ENCODE measurements around the gene PRG3.
"Not testable (repeated sequence)": the region's sequence is repeated elsewhere in the genome, so short reads cannot be mapped to it uniquely, and the experiment has no call there.

PRG3 gene

DNA sequence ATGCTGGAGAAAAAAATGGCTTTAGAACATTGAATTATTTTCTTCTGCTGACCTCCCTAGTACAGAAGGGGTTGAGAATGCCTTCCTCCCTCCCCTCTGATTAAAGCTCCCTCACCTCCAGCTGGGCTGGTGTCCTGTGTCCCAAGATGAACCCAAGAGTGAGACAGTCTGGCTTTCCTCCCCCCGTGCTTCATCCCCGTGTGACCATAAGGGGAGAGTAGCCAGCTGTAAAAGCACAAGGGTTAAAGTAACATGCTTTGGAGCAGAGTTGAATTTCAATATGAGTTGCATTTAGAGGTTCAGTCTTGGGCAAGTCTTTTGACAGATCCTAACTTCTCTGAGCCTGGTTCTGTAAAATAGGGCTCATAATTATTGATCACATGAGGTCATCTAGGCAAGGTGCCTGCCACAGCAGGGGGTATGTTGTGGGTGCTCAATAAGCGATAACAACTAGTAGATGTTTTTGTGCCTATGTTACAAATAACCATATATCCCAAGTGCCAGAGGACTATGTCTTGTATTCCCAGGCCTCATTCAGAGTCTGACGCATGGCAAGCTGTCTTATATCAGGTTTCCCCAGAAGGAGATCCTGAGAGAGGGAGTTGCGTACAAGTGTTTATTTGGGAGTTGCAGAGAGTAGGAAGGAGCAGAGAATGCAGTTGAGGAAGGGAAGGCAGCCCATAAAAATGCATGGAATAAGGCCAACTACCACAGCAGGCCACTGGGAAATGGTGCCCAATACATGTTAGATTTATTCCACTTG lies 5.4 kb upstream of the PRG3 start:
- DNase-seq: no peak

DNA sequence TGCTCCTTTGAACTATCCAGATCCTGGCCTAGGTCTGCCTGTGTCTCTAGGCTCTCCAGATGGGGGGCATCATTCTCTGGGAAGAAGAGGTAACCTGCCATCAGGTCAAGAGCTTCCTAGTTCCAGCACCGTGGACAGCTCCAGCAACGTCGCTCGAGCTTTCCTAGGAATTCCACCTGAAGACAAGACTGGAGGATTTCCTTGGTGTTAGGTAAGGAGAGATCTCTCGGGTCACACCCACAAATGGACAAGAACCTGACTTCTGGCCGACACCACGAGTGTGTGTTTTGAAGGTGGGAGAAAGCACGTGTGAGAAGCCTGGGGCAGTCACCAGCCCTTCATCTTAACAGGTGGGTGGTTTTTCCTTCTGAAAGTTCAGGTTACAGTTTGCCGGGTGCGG lies 1.2 kb downstream of the PRG3 start:
- DNase-seq: no peak

DNA sequence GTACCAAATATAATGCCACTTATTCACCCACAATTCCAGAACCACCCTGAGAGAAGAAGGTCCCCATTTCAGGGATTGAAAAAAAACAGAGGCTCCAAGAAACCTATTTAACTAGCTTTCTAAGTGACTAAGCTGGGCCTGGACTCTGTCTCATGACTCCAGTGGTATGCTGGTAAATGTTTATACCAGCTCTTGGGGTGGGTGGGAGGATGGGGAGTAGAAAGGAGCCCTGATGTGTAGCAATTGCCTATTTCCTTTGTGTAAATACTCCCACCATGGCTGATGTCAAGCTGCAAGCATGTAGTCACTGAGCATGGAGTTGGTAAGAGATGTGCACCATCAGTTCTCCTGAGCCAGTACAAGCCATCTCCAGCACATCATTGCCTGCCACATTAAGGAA lies 2.8 kb downstream of the PRG3 start:
- no peak for DNase-seq

DNA sequence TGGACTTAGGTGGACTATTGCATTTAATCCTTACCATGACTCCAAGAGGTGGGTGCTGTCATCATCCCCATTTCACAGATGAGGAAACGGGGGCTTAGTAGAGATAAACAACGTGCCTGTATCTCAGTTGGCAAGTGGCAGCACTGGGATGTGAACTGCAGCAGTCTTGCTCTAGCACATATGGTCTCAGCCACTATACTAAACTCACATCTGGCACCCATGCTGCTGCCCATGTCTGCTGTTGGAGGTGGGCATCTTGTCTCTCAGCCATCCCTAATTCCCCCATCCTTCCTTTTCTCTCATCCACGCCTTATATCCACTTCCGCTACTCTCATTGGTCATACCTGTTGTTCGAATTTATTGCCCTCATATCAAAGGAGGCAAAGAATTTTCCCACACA lies 3.8 kb downstream of the PRG3 start:
- DNase-seq: no peak

DNA sequence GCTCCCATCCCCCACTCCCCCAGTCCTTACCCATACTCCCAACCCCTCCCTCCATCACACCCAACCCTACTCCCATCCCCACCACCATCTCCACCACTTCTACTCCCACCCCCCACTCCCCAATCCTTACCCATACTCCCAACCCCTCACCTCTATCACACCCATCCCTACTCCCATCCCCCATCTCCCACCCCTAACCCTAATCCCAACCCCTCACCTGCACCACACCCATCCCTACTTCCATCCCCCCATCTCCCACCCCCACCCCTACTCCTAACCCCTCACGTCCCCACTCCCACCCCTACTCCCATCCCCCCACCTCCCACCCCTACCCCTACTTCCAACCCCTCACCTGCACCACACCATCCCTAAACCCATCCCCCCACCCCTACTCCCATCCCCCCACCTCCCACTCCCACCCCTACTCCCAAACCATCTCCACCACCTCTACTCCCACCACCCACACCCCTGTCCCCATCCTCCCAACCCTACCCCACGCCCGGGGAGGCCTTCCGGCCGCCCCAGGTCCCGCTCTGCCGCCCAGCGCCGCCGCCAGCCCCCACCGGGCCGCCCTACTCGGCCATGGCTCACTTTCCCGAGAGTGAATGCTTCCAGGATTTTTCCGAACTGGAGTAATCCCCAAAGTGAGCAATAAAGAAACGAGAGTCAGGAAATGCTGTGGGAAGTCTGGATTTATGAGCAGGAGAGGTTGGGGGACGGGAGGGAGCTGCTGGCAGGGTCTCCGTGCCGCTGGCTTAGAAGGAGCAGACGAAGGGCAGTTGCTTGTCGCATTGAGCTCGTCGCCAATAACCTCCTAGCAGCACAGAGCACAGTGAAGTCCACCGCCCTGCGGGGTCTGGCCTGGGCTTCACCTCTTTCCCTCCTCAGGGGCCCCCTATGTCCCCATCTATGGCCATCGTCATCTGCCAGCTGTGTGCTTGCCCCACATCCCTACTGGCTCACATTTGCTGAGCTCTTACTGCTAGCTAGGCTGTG lies 4.6 kb downstream of the PRG3 start:
- no peak for DNase-seq

DNA sequence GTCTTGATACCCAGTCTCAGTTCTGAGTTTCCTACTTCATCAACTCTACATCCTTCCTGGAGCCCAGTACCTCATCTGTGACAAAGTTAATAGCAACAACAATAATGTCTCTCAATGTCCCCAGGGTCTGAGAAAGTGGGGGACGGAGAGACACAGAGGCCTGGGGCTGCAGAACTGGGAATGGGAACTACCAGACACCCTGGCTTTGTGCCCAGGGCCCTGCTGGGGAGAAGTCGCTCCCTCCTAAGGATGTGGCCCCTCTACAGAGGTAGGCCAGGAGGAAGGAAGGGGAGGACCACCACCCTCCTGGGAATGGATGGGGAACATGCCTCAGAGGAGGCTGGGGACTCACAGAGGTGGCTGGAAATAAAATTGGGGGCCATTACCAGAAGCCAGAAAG lies 5.5 kb downstream of the PRG3 start:
- no peak for DNase-seq

DNA sequence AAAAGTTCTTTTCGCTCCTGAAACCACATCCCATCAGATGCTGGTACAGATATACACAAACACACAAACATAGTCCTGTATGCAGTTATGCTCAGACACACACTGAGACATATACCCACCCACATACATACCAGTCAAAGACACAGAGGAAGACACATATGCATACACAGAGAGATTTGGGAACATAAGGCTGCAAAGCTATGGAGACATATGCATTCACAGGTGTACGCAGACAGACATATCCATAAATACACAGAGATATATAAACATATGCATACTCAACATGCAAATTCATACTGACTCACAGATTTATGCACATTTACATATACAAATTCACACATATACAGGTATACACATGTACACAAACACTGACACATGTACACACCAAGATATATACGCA lies 6.0 kb downstream of the PRG3 start:
- no peak for DNase-seq

DNA sequence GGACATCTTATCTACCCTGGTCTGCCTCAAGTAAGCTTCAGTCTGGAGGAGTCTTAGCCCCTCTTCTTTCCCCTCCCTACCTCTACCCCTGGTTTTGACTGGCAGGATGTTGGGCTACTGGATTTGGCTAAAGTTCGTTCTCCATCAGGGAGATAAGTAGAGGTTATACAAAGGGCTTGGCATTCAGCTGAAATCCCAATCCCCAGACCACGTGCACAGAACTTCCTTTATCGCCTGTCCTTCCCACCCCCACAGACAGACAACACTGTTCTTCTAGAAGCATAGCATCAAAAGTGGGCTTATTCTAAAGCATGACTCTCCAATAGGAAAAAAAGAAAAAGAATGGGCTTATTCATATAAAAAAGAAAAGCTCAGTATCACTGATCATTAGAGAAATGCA lies 7.8 kb downstream of the PRG3 start:
- no peak for DNase-seq

DNA sequence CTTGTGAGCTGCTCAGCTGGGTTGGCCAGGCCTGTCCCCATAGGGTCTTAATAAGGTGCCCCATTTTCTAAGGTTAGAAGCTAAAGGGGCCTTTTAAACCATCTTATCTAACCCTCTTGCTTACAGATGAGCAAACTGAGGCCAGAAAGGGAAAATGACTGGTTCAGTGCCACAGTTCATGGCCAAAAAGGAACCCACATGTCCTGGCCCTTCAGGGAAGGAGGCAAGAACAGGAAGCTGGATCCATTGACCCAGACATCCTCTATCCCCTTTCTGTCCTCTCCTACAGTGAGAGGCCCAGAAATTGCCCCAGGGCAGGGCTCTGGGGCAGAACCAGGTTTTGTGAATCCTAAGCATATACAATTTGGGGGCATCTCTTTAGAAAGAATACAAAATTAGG lies 10.0 kb downstream of the PRG3 start:
- no peak for DNase-seq

DNA sequence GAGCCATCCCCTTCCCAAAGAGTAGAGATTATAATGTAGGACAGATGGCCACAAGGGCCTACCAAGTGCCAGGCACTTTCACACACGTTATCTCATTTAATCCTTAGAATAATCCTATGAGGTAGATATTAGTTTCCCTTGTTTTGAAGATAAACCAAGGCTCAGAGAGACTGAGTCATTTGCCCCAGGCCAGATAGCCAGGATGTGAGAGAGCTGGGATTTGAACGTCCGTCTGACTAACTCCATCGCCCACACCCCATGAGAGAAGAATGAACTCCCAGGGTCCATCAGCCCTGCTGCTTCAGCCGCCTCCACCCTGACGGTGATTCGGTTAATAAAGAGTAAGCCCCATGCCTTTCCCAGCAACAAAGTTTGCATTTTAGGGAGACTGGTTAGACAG lies 10.7 kb downstream of the PRG3 start:
- no peak for DNase-seq

DNA sequence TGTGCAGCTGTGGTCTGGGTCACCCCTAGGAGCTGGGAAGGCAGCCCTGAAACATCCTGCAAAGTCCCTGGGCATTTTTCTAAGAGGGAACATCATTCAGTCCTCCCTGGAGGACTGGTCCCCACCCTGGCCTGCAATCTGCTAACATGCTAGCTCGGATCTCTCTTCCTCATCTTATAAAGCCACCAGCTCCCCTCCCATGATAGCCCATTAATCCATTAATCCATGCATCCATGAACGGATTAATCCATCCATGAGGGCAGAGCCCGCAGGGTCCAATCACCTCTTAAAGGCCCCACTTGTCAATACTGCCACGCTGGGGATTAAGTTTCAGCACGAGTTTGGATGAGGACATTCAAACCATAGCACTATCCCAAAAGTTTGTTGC lies 12.1 kb downstream of the PRG3 start:
- DNase-seq: no peak

DNA sequence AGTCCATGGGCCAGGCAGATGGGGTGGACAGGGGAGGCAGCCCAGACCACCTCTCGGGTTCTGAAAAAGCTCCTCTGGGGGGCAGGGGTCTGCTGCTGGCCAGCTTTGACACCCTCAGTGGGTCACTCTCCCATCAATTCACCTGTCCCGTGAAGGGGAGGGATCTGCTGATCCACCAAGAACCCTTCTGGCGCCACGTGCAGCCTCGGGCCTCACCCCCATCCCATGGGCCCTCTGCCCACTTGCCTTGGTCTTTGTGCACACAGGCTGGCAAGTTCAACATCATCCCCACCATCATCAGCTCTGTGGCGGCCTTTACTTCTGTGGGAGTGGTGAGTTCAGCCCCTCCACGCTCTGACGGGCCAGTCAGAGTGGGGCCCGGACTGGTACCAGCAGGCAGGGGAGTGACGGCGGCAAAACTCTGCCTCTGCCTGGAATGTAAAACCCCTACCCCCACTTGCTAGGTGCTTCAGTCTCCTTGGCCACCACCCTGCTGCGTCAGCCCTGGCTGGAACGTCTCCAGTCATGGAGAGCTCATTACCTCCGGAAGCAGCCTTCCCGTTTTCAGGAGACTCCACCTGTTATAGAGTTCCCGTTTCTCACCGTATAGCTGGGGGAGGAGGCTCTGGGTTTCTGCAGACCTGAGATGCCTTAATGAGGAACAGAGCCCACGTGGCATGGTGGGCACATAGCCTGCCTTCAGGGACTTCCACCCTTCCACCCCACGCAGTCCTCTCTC lies 12.7 kb downstream of the PRG3 start:
- no peak for DNase-seq

DNA sequence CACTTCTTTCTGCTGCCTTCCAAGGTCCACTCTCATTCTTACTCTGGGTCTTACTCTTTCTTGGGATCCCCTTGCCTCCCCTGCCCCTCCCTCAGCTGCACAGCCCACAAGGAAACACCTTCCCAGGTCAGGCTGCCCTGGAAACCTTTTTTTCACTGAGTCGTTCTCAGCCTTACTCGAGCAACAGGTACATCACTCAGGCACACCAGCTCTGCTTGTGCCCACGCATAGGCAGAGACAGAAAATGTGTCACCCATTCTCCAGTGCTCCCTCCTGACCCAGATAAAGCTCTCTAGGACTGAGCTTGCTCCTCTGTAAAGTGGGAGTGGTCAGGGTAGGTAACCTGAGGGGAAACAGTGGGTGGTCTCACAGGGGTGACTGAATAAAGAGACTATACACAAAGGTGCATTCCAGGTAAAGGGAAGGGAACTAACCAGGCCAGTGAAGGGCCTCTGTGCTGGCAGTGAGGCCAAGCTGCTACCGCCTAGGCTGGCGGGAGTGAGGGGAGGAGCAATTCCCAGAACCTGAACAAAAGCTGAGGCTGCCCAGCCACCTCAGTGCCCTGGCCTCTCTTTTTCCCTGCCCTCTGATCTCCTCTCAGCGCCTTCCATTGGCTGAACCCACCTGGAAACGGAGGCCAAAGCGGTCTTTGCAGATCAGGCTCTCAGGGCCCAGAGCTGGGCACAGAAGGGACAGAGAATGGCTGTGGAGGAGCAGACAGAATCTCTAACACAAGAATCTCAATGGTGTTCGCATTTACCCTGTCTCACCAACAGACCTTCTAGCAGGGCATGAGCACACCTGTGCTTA lies 15.9 kb downstream of the PRG3 start:
- no peak for DNase-seq

DNA sequence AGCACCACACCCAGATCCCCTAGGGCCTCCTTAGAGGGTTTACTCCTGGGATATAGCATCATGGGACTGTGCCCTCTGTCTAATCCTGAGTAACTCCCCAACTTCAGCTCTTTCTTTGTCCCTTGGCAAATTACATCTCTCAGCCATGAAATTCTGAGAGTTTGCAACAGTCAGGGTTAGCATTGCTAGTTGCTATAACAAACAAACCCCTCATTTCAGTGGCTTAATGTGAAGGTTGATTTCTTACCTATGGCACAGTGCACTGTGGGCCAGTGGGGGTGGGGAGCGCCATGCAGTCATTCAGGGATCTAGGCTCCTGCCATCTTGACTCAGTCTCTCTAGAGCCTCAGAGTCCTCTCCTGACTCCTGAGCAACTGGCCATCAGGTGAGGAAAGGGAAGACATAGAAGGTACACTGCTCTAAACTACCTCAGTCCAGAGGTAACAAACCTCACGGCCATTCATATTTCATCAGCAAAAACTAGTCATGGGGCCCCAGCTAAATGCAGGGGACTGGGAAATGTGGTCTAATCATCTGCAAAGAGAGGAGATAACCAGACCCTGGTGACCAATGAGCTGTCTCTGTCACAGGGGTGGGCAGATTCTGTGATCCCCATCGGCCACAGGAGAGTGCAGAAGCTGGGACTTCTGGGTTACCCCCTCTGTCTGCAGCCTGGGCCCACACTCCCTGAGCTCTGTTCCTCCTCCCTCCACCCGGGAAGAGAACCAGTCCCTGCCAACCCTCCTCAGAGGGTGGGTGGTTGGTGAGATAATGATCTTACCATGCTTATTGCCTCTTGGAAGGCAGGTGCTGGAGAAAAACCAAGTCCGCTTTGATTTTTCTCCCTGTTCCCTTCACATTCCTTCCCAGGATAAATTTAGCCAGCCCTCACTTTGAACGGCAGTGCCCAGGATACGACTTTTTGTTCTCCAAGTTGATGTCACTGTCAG lies 17.5 kb downstream of the PRG3 start:
- DNase-seq: no peak

DNA sequence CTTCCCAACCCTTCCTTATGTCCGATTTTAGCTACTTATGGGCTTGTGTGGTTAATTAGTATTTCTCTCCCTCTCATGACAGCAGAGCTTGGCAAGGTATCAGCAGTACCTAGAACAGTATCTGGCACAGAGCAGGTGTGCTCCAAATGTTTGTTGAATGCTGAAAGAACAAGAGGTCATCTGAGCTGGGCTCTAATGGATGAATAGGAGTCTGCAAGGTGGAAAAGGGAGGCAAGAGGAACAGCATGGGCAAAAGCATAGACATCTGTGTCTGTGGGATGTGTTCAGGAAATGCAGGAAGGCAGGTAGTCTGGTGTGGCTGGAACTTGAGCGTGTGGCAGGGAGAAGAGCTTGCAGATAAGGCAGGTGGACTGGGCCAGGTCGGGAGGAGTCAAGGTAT lies 19.0 kb downstream of the PRG3 start:
- DNase-seq: no peak

DNA sequence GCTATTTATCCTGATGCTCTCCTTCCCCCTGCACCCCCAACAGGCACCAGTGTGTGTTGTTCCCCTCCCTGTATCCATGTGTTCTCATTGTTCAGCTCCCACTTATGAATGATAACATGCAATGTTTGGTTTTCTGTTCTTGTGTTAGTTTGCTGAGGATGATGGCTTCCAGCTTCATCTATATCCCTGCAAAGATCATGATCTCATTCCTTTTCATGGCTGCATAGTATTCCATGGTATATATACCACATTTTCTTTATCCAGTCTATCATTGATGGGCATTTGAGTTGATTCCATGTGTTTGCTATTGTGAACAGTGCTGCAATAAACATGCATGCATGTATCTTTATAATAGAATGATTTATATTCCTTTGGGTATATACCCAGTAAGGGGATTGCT lies 19.5 kb downstream of the PRG3 start:
- DNase-seq: not testable (repeated sequence)

DNA sequence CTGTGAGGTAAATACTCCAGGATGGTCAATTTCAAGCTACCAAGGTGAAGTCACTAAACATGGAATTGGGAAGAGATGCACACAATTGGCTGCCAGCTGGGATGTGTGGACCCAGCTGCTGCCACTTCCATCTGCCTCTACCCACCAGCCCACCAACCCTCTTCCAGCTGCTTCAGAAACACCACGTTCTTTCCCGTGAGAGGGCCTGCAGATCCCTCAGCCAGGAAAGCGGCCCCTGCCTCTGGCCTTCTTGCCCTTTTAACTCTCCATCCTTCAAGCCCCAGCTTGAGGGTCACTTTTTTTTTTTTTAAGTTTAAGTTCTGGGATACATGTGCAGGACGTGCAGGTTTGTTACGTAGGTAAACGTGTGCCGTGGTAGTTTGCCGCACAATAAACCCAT lies 20.0 kb downstream of the PRG3 start:
- DNase-seq: no peak

DNA sequence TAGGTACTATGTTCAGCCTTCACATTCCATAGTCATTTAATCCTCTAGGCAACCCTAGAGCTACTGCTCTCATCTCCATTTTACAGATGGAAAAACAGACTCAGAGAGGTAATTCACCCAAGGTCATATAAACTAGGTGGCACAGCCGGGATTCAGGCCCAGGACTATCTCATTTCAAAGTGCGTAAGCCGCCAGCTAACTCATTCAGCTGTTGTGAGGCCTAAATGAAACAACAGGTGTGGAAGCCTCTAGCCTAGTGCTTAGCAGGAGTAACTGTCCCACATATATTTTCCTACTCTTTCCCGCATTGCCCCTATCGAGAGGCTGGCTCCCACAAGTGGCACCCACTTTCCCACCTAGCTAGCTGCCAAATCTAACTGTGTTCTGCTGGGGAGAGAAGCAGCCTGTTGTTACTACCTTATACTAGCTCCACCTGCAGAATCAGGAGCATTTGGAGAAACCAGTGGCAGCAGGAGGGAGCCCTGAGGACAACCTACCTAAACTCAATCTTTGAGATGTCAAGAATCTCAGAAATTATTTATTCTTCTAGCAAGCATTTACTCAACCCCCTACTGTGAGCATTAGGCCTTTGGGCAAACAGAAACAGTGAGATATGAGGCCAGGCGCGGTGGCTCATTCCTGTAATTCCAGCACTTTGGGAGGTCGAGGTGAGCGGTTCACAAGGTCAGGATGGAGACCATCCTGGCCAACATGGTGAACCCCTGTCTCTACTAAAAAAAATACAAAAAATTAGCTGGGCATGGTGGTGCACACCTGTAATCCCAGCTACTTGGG lies 20.9 kb downstream of the PRG3 start:
- DNase-seq: no peak

DNA sequence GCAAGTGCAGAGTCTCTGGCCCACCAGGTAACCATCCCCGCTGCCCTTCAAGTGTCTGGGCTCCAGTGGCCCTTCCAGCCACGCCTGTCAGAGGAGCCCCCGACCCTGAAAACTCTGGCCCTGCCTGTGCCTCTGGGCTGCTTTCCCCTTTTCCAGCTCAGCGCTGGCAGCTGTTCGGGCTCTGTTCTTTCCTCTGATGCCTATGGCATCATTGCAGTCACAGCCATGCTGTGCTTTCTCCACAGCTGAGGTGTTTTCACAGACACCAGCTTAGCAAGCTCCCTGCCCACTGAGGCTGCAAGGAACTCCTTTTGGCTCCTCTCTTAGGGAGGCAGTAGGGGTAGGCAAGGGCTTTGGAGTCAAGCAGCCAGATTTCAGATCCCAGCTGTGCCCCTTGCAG lies 21.6 kb downstream of the PRG3 start:
- no peak for DNase-seq

DNA sequence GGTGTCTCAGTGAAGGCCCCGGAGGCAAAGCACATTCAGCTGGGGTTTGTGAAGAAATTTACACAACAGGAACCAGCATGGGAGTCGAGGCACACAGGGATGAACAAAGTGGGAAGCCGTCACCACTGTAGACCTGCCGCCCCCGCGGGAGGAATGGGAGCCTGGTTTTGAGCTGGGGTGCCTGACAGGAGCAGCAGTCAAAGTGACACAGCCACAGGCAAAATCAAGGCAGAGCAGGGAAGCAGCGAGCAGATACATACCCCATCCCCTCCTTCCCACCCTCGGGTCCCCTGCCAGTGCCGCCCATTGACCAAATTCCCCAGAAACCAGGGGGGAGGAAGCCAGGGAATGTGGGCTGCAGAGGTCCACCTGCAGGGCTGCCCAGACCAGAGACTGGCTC lies 22.0 kb downstream of the PRG3 start:
- no peak for DNase-seq

DNA sequence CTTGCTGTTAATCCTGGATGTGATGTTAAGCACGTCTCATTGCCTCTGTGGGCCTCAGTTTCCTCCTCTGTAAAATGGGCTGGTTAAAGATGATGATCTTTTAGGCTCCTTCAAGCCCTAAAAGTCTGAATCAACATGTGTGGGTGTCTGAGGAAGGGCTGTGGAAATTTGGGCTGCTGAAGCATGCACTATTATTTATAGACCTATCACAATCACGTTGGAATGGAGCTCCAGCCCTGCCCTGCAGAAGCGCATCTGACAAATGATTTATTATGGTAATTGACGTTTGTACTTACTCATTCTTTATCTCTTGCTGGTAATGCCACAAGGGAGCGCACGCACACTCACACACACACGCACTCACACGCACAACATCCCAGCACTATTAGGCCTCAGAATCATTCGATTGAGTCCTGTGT lies 22.4 kb downstream of the PRG3 start:
- DNase-seq: no peak
